GM18873 (cell line): ENCODE measurements around the gene JARID2.

Experiments
- ATAC-seq: cut with Tn5 transposase; IDR thresholded peaks from one replicate; pipeline ENCODE4 v1.9.1; 2021; ENCODE audit warnings: mild to moderate bottlenecking, moderate library complexity, moderate number of reproducible peaks; ENCODE audit not compliant: unreplicated experiment, low FRiP score

The JARID2 gene

DNA sequence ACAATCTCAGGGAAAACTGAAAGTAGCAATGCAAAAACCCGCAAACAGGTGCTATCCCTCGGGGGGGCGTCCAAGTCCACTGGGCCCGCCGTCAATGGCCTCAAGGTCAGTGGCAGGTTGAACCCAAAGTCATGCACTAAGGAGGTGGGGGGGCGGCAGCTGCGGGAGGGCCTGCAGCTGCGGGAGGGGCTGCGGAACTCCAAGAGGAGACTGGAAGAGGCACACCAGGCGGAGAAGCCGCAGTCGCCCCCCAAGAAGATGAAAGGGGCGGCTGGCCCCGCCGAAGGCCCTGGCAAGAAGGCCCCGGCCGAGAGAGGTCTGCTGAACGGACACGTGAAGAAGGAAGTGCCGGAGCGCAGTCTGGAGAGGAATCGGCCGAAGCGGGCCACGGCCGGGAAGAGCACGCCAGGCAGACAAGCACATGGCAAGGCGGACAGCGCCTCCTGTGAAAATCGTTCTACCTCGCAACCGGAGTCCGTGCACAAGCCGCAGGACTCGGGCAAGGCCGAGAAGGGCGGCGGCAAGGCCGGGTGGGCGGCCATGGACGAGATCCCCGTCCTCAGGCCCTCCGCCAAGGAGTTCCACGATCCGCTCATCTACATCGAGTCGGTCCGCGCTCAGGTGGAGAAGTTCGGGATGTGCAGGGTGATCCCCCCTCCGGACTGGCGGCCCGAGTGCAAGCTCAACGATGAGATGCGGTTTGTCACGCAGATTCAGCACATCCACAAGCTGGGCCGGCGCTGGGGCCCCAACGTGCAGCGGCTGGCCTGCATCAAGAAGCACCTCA, 250.7 kb downstream of the JARID2 start:
- no peak for ATAC-seq

DNA sequence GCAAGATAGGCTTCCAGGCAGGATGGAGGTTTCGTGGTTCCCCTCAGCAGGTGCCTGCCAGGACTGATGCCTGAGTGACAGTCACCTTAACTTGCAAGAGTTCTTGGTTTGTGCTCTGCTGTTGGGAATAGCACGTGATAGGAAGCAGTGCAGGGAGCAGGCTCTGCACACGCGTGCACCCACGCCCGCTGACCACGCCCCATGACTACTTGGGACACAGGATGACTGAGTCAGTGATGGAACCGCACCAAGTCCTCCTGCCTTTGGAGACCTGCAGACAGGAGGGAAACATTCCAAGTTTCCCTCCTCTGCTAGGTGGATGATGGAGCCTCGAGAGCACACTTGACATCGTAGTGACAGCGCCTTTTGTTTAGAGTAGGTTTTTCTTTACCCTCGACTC, 252.8 kb downstream of the JARID2 start:
- ATAC-seq: no peak

DNA sequence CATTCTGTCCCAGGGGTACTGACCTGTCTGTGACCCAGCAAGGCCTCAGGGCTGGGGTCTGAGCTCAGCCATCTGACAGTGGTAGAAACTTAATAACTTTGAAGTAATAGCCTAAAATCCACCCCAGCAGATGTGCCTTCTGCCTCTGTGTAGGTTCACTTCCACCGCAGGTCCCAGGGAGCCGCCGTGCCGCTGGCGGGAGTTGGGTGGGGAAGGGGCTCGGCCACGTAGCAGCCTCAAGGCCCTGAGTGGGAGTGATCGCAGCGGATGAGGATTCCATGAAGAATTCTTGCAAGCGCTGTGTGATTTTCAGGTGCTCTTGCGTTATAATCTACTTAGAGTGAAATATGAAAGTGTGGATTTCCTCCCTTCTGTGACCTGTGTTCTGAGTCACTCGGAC, 253.3 kb downstream of the JARID2 start:
- ATAC-seq: no peak

DNA sequence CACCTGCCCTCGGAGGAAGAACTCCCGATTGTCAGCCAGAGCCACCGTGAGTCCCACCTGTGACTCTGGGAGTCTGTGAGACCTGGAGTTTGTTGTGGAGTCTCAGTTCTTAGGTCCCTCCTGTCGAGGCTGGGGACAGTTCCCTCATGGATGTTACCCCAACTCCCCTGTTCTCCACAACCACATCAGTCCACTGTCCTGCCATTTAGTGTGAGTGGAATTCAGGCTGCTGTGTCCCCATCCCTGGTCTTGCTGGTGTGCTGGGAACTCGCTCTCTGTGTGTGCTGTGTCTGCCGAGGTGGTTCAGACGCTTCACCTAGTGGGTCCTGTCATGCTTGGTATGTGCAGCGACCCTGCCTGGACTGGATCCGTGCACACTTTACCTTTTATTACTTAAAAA, 253.7 kb downstream of the JARID2 start:
- ATAC-seq: no peak

DNA sequence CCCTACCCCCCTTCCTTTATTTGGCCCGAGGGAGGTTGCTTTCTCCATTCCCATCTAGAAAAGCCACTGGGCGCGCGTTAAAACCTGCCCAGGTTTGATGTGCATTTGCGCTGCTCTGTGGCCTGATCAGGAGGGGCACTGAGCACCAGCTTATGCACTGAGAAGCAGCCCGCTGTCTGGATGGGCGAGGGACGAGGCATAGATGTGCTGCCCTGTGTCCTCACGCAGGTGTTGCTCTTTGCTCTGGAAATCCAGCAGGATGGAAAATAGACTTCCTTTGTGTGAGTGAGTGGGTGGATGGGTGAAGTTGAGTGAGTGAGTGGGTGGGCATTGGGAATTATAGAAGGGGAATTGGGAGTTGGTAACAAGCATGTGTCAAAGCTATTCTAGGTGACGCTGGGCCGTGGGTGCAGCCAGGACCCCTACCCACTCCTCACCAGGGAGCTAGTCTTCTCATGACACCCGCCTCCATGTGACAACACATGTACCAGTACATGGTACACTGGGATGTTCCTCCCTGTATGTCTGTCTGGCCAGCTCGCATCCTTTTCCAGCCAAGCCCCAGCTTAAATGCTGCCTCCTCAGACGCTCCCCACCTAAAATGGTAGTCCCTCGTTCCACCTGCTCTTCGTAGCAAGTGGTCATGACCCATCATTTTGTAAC, 254.3 kb downstream of the JARID2 start:
- ATAC-seq: no peak

DNA sequence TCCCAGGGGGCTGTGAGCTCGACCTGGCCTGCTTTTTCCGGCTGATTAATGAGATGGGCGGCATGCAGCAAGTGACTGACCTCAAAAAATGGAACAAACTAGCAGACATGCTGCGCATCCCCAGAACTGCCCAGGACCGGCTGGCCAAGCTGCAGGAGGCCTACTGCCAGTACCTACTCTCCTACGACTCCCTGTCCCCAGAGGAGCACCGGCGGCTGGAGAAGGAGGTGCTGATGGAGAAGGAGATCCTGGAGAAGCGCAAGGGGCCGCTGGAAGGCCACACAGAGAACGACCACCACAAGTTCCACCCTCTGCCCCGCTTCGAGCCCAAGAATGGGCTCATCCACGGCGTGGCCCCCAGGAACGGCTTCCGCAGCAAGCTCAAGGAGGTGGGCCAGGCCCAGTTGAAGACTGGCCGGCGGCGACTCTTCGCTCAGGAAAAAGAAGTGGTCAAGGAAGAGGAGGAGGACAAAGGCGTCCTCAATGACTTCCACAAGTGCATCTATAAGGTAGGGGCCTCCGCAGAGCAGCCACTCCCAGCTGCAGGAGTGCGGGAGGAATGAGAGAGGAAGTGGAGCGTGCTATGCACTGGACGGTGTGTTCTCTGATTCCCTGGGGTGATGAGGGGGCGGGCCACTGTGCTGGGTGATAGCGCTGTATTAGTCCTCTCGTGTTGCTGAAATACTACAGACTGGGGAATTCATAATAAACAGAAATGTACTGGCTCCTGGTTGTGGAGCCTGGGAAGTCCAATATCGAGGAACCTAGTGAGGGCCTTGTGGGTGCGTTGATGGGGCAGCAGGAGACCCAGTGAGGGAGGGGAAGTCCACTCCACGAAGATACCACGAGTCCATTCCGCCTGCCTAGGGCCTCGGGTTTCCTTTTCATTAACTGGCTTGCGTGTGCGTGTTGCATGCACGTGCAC, 255.3 kb downstream of the JARID2 start:
- no peak for ATAC-seq

DNA sequence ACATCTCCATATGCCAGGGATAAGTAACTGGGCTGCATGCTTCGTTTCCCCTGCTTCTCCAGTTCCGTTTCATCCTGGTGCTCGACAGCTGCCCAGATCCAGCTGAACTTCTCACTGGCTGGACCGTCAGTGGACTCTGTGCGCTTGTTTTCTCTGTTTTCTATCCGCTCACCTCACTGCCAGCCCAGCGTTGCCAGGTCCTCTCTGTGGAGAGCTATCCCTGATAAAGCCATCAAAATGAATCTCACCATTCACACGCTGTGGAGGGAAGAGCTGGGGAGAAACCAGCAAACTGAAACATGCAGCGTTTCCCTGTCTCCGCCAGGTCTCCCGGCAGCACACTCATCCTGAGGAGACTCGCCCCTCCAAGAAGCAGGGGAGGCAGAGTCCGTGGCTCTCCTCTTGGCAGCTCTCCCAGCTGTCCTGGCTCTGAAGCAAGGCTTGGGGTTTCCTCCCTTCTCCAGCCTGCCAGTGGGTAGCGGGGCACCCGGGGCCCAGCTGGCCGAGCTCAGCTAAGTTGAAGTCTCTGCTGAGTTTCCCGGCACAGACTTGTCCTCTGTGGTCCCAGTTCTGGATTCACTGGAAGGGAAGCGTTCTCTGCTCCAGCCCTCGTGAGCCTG, 256.1 kb downstream of the JARID2 start:
- no peak for ATAC-seq

DNA sequence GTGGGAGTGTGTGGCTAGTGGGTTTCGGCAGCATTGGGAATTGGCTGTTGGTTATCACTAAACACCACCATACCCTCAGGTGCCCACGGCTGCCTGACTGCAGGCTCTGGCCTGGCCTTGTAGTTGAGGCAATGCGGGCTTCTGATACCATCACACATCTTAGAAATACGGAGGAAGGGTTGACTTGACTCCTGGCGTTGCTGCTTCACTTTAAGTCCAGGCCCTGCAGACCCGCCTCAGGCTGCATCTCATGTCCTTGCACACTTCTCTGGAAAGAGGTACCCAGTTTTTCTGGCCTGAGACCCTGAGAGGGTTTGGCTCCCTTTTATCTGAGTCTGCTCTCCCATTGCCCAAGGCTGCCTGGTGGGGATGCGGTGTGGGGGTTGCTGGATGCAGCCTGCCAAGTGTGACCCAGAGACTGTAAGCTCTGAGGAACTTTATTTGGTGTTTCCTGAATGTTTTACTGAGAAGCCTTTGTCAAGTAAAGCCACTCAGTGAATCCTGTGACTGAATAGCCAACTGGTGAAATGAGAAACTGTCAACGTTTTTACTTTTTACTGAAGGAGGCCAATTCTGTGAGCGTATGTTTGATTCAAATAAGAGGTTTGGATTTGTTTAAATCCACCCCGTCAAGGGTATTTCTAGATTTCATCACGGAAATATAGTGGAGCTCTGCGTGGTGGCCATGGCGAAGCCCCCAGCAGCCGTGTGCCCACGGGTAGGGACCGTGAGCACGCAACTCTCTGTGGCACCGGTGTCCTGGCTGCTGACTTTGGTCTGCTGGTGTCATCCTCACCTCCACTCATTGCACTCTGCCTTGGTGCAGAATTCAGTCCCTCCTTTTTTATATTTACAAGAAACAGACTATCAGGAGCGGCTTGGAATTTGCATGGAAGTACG, 256.8 kb downstream of the JARID2 start:
- no peak for ATAC-seq

DNA sequence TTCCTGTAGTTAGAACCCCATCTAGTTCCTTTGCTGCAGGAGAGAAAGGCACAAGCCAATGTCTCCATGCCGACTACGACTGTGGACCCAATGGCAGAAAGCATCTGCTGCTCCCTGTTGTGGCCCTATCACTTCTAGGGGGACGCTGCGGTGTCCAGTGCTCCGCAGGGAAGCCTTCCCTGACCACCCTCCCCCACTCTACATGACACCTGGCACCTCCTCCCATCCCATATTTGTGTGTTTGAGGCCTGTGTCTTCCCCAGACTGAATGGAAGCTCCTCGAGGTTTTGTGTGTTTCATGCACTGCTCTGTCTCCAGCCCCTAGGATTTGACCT, 257.4 kb downstream of the JARID2 start:
- ATAC-seq: no peak

DNA sequence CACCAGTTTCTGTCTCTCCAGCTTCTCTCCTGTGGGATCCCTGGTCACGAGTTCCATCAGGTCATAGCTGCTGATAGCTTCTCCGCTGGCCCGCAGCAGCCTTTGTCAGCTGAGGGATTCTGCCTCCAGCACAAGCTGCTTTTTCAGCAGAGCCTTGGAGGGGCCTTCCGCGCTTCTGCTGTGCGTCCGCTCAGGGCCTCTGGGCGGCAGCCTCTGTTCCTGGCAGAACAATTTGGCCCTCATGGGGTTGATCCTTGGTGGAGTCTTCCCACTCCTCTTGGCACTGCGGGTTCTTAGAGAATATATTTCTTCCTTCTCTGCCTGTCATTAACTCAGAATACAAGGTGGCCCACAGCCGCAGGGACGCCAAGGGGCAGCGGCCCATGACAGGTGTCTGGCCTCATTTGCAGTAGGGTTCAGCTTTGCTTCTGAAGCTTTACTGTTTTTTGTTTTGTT, 258.2 kb downstream of the JARID2 start:
- ATAC-seq: no peak

DNA sequence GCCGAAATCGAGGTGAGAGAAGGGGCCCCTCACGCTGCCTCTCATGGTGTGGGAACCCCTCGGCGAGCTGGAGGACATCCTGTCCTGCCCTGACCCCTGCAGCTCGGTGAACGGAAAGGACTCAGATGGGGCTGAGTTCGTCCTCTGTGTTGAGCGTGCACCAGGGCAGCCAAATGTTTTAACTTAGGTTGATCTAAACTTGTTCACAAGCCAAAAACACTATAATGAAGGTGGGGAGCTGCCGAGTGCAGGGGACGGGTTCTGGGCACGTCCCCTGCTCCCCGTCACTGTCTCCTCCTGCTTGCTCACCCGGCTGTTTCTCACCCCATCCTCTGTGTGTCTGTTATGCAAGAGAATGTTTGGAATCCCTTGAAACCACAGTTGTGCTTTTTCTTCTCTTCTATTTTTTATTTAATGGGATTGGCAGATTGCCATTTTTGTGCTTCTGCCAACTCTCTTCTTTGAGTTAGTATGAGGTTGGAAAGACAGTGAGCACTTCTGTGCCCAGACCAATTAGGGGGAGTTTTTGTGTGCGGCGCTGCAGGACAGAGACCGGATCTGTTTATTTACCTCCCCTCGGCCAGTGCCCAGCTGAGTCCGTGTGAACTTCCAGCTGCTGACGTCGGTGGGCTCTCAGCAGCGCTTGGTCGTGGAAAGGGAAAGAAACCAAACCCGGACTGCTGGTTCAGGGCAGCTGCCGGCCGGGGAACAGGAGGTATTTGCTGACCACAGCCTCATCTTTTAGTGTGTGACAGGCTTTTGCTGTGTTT, 258.9 kb downstream of the JARID2 start:
- ATAC-seq: no peak

DNA sequence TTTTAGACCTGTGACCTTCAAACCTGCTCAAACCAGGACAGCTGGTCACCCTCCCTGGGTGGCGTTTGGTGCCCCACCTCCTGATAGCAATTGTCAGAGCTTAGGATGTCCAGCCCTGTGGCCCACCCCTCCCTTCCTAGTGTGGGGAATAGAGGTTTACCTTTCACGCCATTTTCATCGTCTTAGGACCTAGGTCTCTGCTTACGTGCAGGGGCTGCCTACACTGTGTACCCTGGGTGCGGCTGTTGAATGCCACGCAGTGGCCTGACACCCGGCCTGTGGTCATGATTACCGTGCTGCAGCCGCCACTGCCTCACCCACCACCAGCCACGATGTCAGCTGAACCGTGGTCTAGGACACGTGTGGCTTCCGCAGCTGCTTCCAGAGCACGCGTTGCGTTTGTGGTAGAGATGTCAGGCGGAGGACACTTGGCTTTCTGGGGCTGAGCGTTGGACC, 259.6 kb downstream of the JARID2 start:
- ATAC-seq: no peak

DNA sequence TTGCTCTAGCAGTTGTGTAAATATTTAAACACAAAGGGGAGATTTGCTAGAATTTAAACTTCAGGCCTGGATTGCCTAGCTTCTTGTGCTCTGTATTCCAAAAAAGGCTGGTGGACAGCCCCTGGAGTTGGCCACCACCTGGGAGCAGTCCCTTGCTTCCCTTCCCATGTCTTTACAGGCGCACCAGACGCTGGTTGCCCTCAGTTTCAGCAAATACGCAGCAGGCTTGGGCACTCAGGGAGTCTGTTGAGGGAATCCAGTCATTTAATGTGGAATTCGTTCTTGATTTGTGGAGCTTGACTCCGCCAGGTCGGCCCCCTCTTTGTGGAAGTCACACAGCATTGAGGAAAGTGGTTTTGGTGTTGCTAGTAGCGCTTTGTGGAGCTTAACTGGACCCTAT, 260.2 kb downstream of the JARID2 start:
- no peak for ATAC-seq

DNA sequence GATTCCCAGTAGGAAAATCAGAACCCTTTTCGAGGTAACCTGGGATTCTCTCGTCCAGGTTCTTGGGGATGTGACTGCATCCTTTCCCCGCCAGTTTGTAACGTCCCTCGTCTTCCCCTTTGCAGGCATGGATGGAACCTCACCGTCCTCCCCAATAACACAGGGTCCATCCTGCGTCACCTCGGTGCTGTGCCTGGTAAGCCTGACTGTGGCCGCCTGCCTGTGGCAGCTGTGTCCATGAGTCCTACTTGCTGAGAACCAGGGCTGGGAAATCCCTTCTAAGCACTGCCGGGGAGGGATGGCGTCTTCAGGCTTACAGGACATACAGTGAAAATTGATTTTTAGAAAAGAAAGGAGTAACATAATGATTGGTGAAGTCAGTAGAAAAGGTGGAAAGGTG, 261.4 kb downstream of the JARID2 start:
- ATAC-seq: no peak

DNA sequence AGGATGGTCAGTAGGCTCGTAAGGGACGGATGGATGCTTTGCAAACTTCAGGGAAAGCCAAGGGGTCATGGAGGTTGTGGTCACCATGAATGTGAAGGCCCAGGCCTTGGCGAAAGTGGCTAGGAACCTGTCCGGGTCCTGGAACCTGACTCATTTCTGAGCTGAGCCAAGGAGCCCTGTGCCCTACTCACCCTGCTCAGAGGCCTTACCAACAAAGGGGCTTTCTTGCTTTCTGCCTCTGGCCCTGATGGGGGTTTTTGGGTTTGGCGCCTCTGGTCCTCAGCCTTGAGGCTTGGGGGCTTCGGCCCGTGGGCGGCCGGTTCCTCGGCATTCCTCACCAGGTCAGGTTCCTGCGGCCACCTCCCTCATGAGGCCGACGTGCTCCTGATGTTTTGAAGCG, 261.9 kb downstream of the JARID2 start:
- no peak for ATAC-seq

DNA sequence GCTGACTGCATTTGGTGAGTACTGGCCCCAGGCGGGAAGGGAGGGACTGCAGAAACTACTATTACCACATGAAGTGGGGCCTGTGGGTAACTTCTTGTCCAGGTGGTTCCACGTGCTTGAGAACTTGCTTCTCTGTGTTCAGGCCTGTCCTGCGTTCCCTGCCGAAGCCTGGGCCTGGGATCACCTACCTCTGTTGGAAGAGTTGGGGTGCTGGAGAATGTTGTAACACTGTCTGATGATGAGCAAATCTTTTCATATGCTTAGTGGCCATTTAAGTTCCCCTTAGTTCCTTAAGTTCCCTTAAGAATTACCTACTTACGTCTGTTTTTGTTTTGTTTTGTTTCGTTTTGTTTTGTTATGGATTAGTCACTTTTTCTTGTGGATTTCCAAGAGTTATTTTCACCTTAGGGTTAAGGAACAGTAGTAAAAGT, 262.6 kb downstream of the JARID2 start:
- no peak for ATAC-seq

DNA sequence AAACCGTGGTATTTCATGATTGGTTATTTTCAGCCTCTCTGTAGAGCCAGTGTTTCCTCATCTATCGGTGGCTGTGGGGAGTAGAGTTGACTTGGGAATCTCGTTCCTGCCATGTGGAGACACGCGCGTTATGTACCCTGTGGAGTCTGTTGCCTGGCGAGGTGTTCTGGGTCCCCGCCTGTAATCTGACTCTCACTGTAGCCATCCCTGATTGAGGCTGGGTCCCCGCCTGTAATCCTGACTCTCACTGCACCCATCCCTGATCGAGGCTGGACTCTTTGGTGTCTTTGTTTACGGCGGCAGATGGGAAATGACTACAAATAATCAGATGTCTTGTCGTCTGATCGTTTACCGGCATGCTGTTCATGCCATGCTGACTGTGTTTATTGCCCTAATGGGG, 263.1 kb downstream of the JARID2 start:
- ATAC-seq: no peak

DNA sequence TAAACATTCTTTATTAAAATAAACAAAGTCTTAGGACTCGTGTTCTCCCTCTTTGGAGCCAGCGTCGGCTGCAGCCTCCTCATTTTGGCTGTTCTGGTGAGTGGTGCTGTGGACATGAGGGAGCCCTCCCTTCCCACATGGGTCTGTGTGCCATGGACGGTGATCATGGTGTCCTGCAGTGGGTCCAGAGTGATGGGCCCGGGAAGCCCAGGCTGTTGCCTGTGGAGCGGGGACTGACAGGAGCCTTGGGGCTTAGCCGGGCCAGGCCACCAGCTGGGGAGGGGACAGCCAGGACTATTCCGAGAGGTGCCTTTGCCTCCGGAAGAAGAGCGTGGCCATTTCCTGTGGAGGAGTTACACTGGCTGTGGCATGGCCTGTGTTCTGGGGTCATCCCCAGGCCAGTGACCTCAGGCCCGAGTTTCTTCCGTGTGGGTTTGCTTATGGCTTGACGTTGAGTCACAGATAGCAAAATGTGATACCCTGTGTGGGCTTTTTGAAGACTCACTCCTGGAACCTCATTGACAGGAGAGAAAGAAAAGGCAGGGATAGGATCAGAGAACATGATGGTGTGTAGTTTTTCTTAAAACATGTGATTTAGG, 263.6 kb downstream of the JARID2 start:
- ATAC-seq: no peak

DNA sequence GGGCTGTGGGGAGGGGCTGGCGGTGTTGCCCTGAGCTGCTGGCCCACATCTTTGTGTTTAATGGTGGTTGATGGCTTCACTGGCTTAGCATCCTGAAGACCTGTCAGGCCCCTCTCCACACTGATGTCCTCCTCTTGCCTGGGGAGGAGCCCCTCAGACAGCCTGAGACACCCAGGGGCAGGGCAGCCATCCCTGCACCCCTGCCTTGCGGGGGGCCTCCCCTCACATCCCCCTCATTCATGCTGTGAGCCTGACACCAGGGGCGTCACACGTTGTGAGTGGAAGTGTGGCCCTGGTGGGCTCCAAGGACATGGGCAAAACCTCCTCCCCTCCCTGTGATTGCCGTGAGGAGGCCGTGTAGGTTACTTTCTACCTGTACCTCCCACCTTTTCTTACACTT, 264.3 kb downstream of the JARID2 start:
- ATAC-seq: no peak
